Mesenteric fat pad (tissue), 1 donor: ENCODE results near the gene RERE. TPM values are rescaled to one million over a fixed set of nuclear protein-coding genes. Genes with fewer than 3 reads are reported as not detected.

ENCODE experiments used
- DNase-seq: peaks from one replicate; pipeline ENCODE4 v3.0.0-alpha.2; 2020; ENCODE audit warnings: low spot score
- microRNA-seq: library from miRNA; unstranded; fragments of <30 nt; microRNA quantifications from one replicate; pipeline ENCODE4 v1.2.0, GENCODE V29; 2020; ENCODE audit warnings: borderline number of aligned reads
- total RNA-seq: library from RNA; stranded (reverse); fragmentation: NEBNext Ultra II Directional; extraction: Animal tissue kit (Norgen Biotek cat#: 25700); gene quantifications from one replicate; pipeline ENCODE4 v1.2.1, GENCODE V29; 2021
- donor health status: DM: yes; HTN: yes; CAD: no.

RERE gene
- total RNA-seq, 1 donor from 2014 or later = 120 TPM

DNA sequence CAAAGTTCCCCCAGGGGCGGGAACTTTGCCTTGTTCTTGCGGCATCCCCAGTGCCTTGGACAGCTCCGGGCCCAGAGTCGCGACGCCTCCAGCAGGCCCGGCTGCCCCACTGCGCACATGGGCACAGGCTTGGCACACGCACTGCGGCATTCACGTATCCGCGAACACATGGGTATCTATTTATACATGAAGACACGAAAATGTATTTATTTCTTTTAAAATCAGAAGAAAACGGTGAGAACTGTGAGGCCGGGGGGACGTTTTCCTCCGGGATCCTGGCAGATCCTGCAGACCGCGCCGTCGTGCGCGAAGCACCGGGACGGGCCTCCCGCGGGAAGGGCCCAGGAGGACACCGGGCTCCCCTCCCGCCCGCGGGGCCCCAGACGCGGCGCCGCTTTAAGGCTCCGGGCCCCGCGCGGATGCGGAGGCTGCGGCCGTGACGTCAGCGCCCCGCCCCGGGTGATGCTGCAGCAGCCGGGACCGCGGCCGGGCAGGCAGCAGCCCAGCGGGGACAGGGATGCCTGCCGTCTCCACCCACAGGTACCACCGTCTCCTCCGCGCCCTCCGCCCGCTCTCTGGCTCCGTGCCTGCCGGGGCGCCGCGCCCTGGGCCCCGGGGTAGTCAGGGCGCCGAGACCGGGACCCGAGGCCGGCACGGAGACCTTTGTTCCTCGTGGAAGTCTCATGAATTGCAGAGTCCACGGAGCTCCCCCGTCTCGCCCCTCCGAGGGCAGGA is 499.6 kb downstream of the RERE start, which contains the start of gene SLC45A1:
SLC45A1 (plus strand) TSS at position 468 of the 735 bp plus-strand sequence. CDS start 6,216 bp downstream, outside the sequence.
- no peak for DNase-seq

DNA sequence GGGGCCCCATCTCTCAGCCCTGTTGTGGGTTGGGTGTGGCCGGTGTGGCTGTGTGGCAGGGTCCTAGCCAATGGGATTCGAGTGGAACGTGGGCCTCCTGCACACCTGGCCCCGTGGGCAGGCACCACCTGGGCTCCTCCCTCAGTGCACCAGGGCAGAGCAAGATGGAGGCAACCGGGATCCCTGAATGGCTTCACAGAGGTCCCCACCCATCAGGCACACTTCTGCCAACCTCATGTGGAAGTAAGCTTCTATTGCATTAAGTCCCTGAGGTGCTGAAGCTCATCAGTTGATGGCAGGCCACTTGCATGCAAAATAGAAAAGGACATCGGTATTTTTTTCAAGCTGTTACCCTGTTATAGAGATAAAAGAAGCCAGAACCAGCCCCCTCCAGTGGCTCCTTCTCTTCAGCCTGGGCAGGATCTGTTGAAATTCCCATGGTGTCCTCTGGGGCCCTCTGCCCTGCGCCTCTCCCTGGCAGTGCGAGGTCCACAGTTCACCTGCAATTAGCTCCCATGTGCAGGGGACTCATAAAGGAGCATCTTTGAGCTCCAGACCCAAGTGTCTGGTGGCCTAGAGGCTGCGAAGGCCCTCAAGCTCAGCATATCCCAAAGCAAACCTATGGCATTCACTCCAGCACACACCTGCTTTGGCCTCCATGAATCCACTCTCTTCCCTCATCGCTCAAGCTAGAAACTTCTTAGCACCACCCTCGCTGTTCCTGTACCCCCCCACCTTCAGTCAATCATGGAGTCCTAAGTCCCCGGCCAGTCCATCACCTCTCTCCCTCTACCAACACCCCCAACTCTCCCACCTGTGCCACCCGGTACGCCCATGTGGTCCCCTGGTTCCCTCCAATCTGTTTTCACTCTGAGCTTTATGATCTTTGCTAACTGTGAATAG is 501.6 kb downstream of the RERE start:
- no peak for DNase-seq

DNA sequence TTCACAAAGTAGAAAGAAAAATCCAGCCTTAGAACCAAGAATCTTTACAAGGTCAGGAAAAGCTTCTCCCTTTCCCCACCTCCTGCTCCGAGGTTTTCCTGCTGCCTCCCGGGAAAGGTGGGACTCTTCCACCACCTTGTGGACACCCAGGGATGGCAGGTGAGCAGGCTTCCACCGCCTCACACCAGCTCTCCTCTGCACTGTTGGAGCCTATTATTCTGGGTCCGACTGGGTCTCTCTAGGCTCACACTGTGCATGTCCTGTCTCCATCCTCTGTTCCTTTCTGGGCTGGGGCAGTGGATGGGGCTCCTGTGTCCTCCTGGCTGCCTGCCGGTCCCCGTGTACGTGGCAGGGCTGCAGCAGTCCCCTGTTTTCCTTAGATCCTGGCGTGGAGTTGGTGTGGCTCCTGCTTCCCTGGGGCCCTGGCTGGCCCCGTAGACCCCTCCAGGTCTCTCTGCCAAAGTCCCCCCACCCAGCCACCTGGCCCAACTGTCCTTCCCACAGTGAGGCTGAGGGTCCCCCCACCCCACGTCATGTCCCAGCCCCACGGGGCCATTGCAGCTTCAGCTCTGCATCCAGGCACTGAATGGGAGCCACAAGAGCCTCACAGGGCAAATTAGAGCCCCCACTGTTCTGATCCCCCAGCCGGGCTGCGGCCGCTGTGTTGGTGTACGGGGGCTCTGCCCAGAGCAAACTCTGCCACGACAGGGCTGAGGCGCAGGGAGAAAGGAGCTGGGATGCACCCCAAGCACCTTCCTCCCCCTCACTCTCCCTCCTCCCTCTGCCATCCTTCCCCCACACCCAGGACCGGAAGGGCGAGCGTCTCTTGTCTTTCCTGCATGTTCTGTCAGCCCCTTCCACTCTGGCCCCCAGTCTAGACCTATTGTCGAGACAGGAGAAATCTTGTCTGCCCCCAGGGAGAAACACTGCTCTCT is 502.8 kb downstream of the RERE start:
- no peak for DNase-seq

DNA sequence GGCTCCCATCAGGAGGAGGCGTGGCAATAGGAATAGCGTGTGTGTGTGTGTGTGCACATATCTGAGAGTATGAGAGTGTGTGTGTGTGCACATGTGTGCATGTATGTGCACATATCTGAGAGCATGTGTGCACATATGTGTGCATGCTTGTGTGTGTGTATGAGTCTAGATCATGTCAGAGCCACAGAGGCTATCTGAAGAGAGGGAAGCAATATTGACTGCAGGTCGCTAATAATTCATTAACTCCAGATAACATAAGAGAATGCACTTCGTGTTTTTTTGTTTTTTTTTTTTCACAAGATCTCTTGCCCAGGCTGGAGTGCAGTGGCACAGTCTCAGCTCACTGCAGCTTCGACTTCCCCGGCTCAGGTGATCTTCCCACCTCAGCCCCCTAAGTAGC is 504.2 kb downstream of the RERE start:
- no peak for DNase-seq

DNA sequence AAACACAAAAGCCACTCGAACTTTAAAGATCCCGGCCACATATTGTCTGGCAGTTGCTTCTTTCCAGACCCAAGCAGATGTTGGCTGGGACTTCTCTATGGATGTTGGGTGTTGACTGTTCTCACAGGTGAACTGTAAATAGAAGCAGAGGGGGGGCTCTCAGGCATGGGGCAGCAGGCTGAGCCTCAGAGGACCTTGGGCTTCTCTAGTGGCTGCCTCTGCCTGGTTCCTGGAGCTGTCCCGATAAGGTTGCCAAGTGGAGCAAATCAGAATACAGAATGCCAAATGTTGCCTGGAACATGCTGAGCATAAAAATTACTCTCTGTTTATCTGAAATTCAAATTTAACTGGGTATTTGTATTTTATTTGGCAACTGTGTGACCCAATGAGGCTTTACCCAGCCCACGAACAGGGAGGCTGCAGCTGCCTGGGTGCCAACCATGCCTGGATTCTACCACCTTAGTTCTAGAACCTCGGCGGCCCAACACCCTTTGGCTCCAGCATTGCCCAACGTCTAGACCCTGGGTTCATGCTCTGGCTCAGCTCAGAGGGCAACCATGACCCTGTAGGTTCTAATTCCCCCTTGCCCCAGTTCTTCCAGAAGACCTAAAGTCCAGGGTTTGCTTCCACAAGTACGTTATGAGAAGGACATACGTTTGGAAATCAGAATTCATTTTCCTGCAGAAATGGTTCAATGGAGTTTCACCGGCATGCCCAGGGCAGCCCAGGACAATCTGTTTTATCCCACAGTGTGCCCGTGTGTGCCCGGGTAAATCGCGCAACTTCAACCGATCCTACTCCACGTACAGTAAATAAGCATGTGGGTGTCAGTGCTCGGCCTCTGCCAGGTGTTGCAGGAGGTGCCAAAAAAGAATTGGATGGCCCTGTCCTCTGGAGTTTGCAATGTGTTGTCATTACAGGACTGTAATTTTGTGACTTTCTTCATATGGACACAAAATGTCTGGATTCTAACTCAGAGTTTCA is 504.9 kb downstream of the RERE start:
- no peak for DNase-seq

DNA sequence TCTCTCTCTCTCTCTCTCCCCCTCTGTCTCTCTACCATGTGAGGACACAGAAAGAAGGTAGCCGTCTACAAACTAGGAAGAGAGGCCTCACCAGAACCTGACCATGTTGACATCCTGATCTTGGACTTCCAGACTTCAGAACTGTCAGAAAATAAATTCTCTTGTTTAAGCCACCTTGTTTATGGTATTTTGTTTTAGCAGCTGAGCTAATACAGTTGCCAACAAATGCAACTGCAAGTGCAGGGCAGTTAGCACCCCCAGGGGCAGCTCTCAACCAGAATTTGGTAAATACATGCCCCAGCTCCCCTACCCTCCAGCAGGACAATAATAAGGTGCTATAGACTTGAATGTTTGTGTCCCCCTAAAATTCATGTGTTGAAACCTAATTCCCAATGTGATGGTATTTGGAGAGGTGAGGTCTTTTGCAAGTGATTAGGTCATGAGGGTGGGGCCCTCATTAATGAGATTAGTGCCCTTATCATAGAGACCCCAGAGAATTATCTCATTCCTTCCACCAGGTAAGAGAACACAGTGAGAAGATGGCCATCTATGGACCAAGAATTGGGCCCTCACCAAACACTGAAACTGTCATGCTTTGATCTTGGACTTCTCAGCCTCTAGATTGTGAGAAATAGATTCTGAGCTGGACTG is 506.2 kb downstream of the RERE start:
- no peak for DNase-seq

DNA sequence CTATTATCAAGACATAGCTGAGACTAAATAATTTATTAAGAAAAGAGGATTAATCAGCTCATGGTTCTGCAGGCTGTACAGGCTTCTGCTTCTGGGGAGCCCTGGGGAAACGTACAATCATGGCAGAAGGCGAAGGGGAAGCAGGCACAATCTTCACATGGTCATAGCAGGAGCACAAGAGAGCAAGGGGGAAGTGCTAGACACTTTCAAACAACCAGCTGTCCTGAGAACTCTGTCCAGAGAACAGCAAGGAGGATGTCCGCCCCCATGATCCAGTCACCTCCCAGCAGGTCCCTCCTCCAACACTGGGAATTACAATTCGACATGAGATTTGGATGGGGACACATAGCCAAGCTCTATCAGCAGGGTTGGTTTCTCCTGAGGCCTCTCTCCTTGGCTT is 509.8 kb downstream of the RERE start:
- no peak for DNase-seq

DNA sequence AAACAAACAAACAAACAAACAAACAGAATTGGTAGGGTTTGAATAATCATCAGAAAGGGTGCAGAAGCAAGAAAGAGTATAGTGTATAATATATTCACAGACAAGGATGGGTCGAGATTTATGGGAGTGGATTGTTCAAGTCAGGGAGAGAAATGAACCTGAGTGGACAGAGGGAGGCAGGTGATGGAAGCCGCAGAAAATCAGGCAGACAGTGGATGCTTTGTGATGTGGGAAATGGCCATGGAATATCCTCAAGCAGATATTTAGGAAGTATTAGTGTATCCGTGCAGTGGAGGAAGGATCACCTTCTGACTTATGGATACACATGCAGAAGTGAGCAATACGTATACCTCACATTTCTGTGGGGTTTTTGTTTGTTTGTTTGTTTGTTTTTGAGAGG is 513.6 kb downstream of the RERE start:
- DNase-seq = no peak

DNA sequence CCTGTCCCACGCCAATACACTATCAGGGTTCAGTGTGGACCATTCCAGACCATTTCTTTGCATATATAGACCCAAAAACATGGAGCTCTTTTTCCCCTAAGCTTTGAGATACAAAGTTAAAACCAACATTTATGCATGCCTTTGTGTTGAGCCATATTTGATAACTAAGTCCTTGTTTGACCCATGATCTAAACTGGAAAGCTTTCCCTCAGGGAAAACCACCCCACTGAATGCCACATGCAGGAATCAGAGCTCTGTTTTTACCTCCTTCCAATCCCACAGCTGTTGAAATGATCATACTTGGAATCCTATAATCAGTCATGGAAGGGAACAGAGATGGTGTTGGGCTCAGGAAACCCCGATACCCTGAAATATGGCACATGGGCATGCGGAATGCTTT is 514.3 kb downstream of the RERE start:
- DNase-seq = no peak

Small RNAs within 50 kb of the gene (microRNA-seq; reads per million reads assigned to microRNA genes)
- gene MIR6728 = not detected

Other genes starting within 250 kb of the RERE start
- 863 TPM for gene ENO1, start 61.0 kb upstream of the RERE start, total RNA-seq
- gene CA6, start 128.2 kb upstream of the RERE start, total RNA-seq = not detected
- gene SLC2A7, start 208.8 kb upstream of the RERE start, total RNA-seq = not detected